MM.1S (cell line): ENCODE data around the gene MUC4.
"Not testable (repeated sequence)": the region's sequence is repeated elsewhere in the genome, so short reads cannot be mapped to it uniquely, and the experiment has no call there.

Source experiments
- DNase-seq: peaks from one replicate; pipeline ENCODE4 v3.0.0-alpha.2; 2015
- H2AFZ ChIP-seq: fragments of 300-600 bp; sonication (generic); 2 replicates; pipeline ENCODE4 v1.6.0; 2016; ENCODE audit warnings: antibody characterized with exemption, low read length
- H3F3A ChIP-seq: fragments of 300-600 bp; sonication (generic); 2 replicates; pipeline ENCODE4 v1.6.1; 2016; ENCODE audit warnings: mild to moderate bottlenecking, antibody characterized with exemption, low read length, moderate library complexity, mixed read lengths; ENCODE audit not compliant: insufficient read depth
- H3K27ac ChIP-seq: fragments of 300-600 bp; sonication (generic); 2 replicates; pipeline ENCODE4 v1.5.1; 2016; ENCODE audit warnings: mild to moderate bottlenecking, low read length
- H3K27me3 ChIP-seq: fragments of 300-600 bp; sonication (generic); replicated peaks from 2 replicates; pipeline ENCODE4 v1.6.0; 2016; ENCODE audit warnings: low read length; ENCODE audit not compliant: insufficient read depth
- H3K36me3 ChIP-seq: fragments of 300-600 bp; sonication (generic); replicated peaks from 2 replicates; pipeline ENCODE4 v1.6.1; 2016; ENCODE audit warnings: mild to moderate bottlenecking, low read length, mixed read lengths; ENCODE audit not compliant: insufficient read depth
- H3K4me1 ChIP-seq: fragments of 300-600 bp; sonication (generic); 2 replicates; pipeline ENCODE4 v1.6.1; 2016; ENCODE audit warnings: low read length, mixed read lengths
- H3K4me2 ChIP-seq: fragments of 300-600 bp; sonication (generic); 2 replicates; pipeline ENCODE4 v1.6.0; 2016; ENCODE audit warnings: low read depth, low read length
- H3K4me3 ChIP-seq: fragments of 300-600 bp; sonication (generic); 2 replicates; pipeline ENCODE4 v1.5.1; 2016; ENCODE audit warnings: low read length, mixed read lengths
- H3K79me2 ChIP-seq: fragments of 300-600 bp; sonication (generic); 2 replicates; pipeline ENCODE4 v1.6.1; 2016; ENCODE audit warnings: mixed run types, low read length, mixed read lengths
- H3K9ac ChIP-seq: fragments of 300-600 bp; sonication (generic); 2 replicates; pipeline ENCODE4 v1.6.1; 2016; ENCODE audit warnings: low read length, mixed read lengths
- H3K9me2 ChIP-seq: fragments of 300-600 bp; sonication (generic); replicated peaks from 2 replicates; pipeline ENCODE4 v1.6.1; 2016; ENCODE audit warnings: mild to moderate bottlenecking, low read length, mixed read lengths; ENCODE audit not compliant: insufficient read depth
- H3K9me3 ChIP-seq: fragments of 300-600 bp; sonication (generic); replicated peaks from 2 replicates; pipeline ENCODE4 v1.6.1; 2016; ENCODE audit warnings: mild to moderate bottlenecking, low read length, mixed read lengths; ENCODE audit not compliant: insufficient read depth
- H4K20me1 ChIP-seq: fragments of 300-600 bp; sonication (generic); 2 replicates; pipeline ENCODE4 v1.6.1; 2016; ENCODE audit warnings: mild to moderate bottlenecking, low read length, moderate library complexity, mixed read lengths; ENCODE audit not compliant: insufficient read depth
- EZH2 ChIP-seq: fragments of 300-600 bp; sonication (generic); optimal IDR thresholded peaks from 2 replicates; pipeline ENCODE3; 2017; ENCODE audit warnings: low read depth, mild to moderate bottlenecking, antibody characterized with exemption, low read length, mixed read lengths
- EZH2phosphoT487 ChIP-seq: fragments of 300-600 bp; sonication (generic); IDR thresholded peaks from 2 replicates; pipeline ENCODE4 v1.6.1; 2018; ENCODE audit warnings: antibody characterized with exemption, low read length
- TF ChIP-seq, protein P1 (sequence below): fragments of 300-600 bp; sonication (generic); IDR thresholded peaks from 2 replicates; pipeline ENCODE4 v1.5.1; 2016; ENCODE audit warnings: antibody characterized with exemption, low read length, mixed read lengths

The MUC4 gene

DNA sequence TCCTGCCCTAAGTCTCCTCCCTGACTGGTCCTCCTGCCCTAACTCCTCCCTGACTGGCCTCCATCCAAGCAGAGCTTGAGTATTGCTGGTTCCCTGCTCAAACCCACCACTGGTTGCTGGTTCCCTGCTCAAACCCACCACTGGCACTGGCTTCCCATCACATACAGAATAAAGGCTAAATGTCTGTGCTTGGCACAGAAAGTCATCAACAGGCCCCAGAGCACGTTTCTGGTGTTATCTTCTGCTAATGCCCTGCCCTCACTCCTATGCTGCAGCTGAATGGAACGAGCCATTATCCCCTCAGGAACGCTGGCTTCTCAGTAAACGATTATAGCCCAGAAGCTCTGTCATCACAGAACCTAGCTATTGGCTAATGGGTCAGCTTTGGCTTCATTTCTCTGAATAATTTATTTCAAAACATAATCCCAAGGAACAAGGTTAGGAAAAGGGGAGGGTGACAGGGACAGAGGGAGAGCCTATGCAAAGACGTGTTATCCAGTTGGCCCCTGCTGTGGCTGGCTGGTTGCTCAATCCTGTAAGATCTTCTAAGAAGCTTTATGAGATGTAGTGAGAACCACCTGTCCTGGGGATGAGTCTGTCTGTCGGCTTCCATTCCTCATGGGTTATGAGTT lies 97.2 kb downstream of the MUC4 start:
- H4K20me1 ChIP-seq, result no peaks in the 10 kb centered on the region
- no peaks in the 10 kb centered on the region for H3K4me1 ChIP-seq
- no peaks in the 10 kb centered on the region for H3K27me3 ChIP-seq
- H3K9ac ChIP-seq, result no peak overlapping the region
- no peak overlapping the region for H3K27ac ChIP-seq
- H3K4me2 ChIP-seq, result no peak overlapping the region
- no peaks in the 10 kb centered on the region for H3K9me2 ChIP-seq
- H3K36me3 ChIP-seq, result no peaks in the 10 kb centered on the region
- H2AFZ ChIP-seq, result no peak overlapping the region
- H3K9me3 ChIP-seq, result no peaks in the 10 kb centered on the region
- no peak overlapping the region for H3K4me3 ChIP-seq
- DNase-seq, result no peak
- no peaks in the 10 kb centered on the region for H3K79me2 ChIP-seq
- H3F3A ChIP-seq, result no peaks in the 10 kb centered on the region
- no peak for TF ChIP-seq EZH2phosphoT487
- no peak for TF ChIP-seq EZH2
- TF ChIP-seq, protein P1, sequence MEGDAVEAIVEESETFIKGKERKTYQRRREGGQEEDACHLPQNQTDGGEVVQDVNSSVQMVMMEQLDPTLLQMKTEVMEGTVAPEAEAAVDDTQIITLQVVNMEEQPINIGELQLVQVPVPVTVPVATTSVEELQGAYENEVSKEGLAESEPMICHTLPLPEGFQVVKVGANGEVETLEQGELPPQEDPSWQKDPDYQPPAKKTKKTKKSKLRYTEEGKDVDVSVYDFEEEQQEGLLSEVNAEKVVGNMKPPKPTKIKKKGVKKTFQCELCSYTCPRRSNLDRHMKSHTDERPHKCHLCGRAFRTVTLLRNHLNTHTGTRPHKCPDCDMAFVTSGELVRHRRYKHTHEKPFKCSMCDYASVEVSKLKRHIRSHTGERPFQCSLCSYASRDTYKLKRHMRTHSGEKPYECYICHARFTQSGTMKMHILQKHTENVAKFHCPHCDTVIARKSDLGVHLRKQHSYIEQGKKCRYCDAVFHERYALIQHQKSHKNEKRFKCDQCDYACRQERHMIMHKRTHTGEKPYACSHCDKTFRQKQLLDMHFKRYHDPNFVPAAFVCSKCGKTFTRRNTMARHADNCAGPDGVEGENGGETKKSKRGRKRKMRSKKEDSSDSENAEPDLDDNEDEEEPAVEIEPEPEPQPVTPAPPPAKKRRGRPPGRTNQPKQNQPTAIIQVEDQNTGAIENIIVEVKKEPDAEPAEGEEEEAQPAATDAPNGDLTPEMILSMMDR, result no peak

DNA sequence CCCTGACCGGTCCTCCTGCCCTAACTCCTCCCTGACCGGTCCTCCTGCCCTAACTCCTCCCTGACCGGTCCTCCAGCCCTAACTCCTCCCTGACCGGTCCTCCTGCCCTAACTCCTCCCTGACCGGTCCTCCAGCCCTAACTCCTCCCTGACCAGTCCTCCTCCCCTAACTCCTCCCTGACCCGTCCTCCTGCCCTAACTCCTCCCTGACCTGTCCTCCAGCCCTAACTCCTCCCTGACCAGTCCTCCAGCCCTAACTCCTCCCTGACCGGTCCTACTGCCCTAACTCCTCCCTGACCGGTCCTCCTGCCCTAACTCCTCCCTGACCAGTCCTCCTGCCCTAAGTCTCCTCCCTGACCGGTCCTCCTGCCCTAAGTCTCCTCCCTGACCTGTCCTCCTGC lies 98.6 kb downstream of the MUC4 start:
- H3K4me3 ChIP-seq, H3K9me3 ChIP-seq, DNase-seq, H3K79me2 ChIP-seq, H4K20me1 ChIP-seq, H3K4me1 ChIP-seq, H3K9ac ChIP-seq, H3K27ac ChIP-seq, H3F3A ChIP-seq, H3K27me3 ChIP-seq, H2AFZ ChIP-seq, H3K9me2 ChIP-seq, H3K36me3 ChIP-seq, H3K4me2 ChIP-seq: not testable (repeated sequence)

DNA sequence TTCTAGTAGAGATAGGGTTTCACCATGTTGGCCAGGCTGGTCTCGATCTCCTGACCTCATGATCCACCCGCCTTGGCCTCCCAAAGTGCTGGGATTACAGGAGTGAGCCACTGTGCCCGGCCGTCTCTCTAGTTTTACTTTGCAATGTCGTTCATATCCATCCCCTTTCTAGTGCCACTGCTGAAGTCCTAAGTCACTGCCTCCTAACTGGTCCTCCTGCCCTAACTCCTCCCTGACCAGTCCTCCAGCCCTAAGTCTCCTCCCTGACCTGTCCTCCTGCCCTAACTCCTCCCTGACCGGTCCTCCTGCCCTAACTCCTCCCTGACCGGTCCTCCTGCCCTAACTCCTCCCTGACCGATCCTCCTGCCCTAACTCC lies 99.2 kb downstream of the MUC4 start:
- H3K9ac ChIP-seq, H3K4me1 ChIP-seq, H3F3A ChIP-seq, H3K79me2 ChIP-seq, H2AFZ ChIP-seq, H3K27me3 ChIP-seq, H3K9me3 ChIP-seq, H3K4me2 ChIP-seq, H3K4me3 ChIP-seq, H3K27ac ChIP-seq, H3K36me3 ChIP-seq, H4K20me1 ChIP-seq, H3K9me2 ChIP-seq, DNase-seq: not testable (repeated sequence)

DNA sequence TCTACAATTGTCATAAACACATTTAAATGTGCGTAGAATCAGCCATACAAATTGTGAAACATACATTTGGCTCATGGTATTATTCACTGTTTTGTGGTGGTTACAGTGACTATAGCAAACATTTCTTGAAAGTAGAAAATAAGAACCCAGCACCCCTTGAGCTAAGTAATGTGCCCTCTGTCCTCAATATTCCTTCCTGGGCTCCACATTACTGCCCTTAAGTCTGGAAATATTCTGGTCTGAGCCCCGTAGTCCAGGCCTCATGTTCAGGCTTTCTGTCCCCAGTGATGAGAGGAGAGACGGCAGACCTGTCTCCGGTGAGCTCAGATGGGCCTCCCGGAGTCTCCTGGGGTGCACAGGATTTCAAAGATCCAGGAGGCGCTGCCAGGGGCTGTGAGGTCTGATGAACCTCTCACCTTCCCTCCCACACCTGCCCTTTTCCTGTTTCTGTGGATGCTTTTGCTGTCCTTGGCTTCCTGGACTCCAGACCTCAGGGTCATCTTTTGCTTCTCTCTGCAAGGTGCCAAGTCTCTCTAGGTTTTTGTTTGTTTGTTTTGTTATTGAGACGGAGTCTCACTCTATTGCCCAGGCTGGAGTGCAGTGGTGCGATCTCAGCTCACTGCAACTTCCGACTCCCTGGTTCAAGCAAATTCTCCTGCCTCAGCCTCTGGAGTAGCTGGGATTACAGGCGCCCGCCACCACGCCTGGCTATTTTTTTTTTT lies 99.8 kb downstream of the MUC4 start:
- no peak overlapping the region for H3K4me3 ChIP-seq
- no peaks in the 10 kb centered on the region for H3K36me3 ChIP-seq
- no peaks in the 10 kb centered on the region for H3K9me3 ChIP-seq
- no peak overlapping the region for H3K4me2 ChIP-seq
- H3K27ac ChIP-seq, result no peak overlapping the region
- H4K20me1 ChIP-seq, result no peaks in the 10 kb centered on the region
- no peaks in the 10 kb centered on the region for H3F3A ChIP-seq
- no peak overlapping the region for H3K9ac ChIP-seq
- TF ChIP-seq, protein P1, result no peak
- TF ChIP-seq EZH2, result no peak
- no peak for TF ChIP-seq EZH2phosphoT487
- H2AFZ ChIP-seq, result no peak overlapping the region
- H3K27me3 ChIP-seq, result no peaks in the 10 kb centered on the region
- no peak for DNase-seq
- H3K4me1 ChIP-seq, result no peaks in the 10 kb centered on the region
- no peaks in the 10 kb centered on the region for H3K9me2 ChIP-seq
- no peaks in the 10 kb centered on the region for H3K79me2 ChIP-seq

DNA sequence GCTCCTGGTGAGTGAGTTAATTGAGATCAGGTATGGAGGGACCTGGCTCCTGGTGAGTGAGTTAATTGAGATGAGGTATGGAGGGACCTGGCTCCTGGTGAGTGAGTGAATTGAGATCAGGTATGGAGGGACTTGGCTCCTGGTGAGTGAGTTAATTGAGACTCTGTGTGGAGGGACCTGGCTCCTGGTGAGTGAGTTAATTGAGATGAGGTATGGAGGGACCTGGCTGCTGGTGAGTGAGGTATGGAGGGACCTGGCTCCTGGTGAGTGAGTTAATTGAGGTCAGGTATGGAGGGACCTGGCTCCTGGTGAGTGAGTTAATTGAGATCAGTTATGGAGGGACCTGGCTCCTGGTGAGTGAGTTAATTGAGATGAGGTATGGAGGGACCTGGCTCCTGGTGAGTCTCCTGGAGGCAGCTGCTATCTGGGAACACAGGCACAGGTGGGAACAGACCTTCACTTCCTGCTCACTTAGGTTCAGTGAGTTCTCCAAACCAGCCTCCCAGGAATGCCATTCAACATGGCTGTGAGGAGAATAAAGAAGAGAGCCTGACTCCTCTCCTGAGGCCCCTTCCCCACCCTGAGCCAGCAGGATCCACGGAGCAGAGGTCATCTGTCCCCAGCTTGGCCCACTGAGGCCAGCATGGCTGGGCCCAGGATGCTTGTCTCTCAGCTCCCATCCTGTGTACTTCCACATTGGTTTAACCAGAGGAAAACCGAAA lies 100.5 kb downstream of the MUC4 start:
- not testable (repeated sequence) for H3K9ac ChIP-seq, H3K9me3 ChIP-seq, H3K36me3 ChIP-seq, H3K4me2 ChIP-seq, H3K27me3 ChIP-seq, DNase-seq, H2AFZ ChIP-seq, H3K79me2 ChIP-seq, H3K4me3 ChIP-seq, H3K4me1 ChIP-seq, H3F3A ChIP-seq, H3K9me2 ChIP-seq, H4K20me1 ChIP-seq, H3K27ac ChIP-seq
